ENCODE results near the gene KSR1.
"Not testable (repeated sequence)": the region's sequence is repeated elsewhere in the genome, so short reads cannot be mapped to it uniquely, and the experiment has no call there.

DNA sequence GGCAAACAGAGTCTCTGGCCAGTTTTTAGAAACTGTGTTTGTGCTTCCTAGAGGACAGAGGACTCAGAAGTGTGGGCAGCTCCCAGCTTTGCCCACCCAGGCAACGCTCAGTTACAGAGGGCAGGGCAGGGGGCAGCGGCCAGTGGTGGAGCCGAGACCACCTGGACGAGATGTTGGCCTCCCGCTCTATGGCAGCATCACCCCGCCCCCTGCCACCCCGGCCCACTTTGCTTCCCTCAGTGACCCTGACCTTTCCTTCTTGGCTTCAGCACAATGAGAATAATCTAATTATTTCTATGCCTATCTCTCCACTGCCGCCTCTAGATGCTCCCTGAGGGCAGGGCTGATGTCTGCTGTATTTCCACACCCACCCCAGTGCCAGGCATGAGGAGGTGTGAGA lies 200.4 kb downstream of the KSR1 start:
- TF ChIP-seq, protein P1, sequence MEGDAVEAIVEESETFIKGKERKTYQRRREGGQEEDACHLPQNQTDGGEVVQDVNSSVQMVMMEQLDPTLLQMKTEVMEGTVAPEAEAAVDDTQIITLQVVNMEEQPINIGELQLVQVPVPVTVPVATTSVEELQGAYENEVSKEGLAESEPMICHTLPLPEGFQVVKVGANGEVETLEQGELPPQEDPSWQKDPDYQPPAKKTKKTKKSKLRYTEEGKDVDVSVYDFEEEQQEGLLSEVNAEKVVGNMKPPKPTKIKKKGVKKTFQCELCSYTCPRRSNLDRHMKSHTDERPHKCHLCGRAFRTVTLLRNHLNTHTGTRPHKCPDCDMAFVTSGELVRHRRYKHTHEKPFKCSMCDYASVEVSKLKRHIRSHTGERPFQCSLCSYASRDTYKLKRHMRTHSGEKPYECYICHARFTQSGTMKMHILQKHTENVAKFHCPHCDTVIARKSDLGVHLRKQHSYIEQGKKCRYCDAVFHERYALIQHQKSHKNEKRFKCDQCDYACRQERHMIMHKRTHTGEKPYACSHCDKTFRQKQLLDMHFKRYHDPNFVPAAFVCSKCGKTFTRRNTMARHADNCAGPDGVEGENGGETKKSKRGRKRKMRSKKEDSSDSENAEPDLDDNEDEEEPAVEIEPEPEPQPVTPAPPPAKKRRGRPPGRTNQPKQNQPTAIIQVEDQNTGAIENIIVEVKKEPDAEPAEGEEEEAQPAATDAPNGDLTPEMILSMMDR (IDR thresholded peaks at IDR 0.05 in 2 of 3, conservative IDR thresholded peaks at IDR 0.05 in 1 of 3; ENCODE audit: control insufficient read depth in 2 of 3, extremely low read depth in 1 of 3, insufficient read depth in 1 of 3, low read depth in 3 of 3, low read length in 3 of 3), result not testable (repeated sequence)
- TF ChIP-seq, protein P2, sequence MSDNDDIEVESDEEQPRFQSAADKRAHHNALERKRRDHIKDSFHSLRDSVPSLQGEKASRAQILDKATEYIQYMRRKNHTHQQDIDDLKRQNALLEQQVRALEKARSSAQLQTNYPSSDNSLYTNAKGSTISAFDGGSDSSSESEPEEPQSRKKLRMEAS (IDR thresholded peaks at IDR 0.05; ENCODE audit: low read depth, low read length), result not testable (repeated sequence)
- not testable (repeated sequence) for TF ChIP-seq GATAD2B (conservative IDR thresholded peaks at IDR 0.05; ENCODE audit: low read depth); POLR2A (IDR thresholded peaks at IDR 0.05; ENCODE audit: low read depth, low read length); ELK1 (IDR thresholded peaks at IDR 0.05; ENCODE audit: low read depth, low read length); TAF1 (IDR thresholded peaks at IDR 0.05; ENCODE audit: borderline replicate concordance, low read depth, low read length); BHLHE40 (IDR thresholded peaks at IDR 0.05; ENCODE audit: borderline replicate concordance in 1 of 2, low read depth in 2 of 2, low read length in 1 of 2); USF1 (IDR thresholded peaks at IDR 0.05; ENCODE audit: borderline replicate concordance, extremely low read length, insufficient read depth, low read depth, low read length)

All from GM12878 (cell line).